ENCODE results near the gene C1QL3. TPM values are rescaled to one million over a fixed set of nuclear protein-coding genes. Genes with fewer than 3 reads are reported as not detected.

C1QL3 gene
- total RNA-seq, 1 donor from 2014 or later, result 1.00 TPM

- Histone ChIP-seq H3K79me2 (ENCODE audit: insufficient read depth, low read length) (no peaks in the 10 kb centered on the region), H3K9ac (ENCODE audit: low read length) (no peak overlapping the region), H3K27me3 (ENCODE audit: insufficient read depth, low read length) (no peaks in the 10 kb centered on the region), H2AFZ (ENCODE audit: low read depth, low read length) (no peak overlapping the region), H3K36me3 (ENCODE audit: insufficient read depth, low read length) (no peaks in the 10 kb centered on the region), H3K4me1 (ENCODE audit: insufficient read depth, low read length) (no peaks in the 10 kb centered on the region), H4K20me1 (ENCODE audit: insufficient read depth, low read length) (no peaks in the 10 kb centered on the region), H3K4me3 (ENCODE audit: insufficient read depth, low read depth, low read length) (no peak overlapping the region), H3K9me3 (ENCODE audit: insufficient read depth, low read depth, low read length) (no peaks in the 10 kb centered on the region), H3K4me2 (ENCODE audit: low read length) (no peak overlapping the region), H3K27ac (ENCODE audit: low read depth, low read length) (no peak overlapping the region)
- FAIRE-seq, result no peak
- TF ChIP-seq CTCF (IDR thresholded peaks at IDR 0.05; ENCODE audit: insufficient read depth, low read depth, low read length) (no peak), EZH2 (IDR thresholded peaks at IDR 0.05; ENCODE audit: insufficient read depth, low read length) (no peak)
- Mint-ChIP-seq H3K27ac (ENCODE audit: unreplicated experiment) (no peak overlapping the region), H3K27me3 (ENCODE audit: low read depth, unreplicated experiment) (peaks cover 16% of the 10 kb centered on the region), H3K4me3 (ENCODE audit: unreplicated experiment) (no peak overlapping the region), H3K36me3 (ENCODE audit: low read depth, unreplicated experiment) (peaks cover 2% of the 10 kb centered on the region), H3K9me3 (ENCODE audit: unreplicated experiment) (peaks cover 2% of the 10 kb centered on the region), H3K4me1 (ENCODE audit: low read depth, unreplicated experiment) (no peaks in the 10 kb centered on the region)
- DNase-seq (ENCODE audit: low read depth), result no peak
Observed at GRCh38 chr10:16544591-16544990, 22.9 kb upstream of the C1QL3 start.

- peaks cover 14% of the 10 kb centered on the region for H3K27me3 Mint-ChIP-seq (ENCODE audit: low read depth, unreplicated experiment)
- H3K27ac Mint-ChIP-seq (ENCODE audit: unreplicated experiment), result no peak overlapping the region
- H4K20me1 ChIP-seq (ENCODE audit: insufficient read depth, low read length), result no peaks in the 10 kb centered on the region
- no peak overlapping the region for H3K27ac ChIP-seq (ENCODE audit: low read depth, low read length)
- no peaks in the 10 kb centered on the region for H3K4me1 ChIP-seq (ENCODE audit: insufficient read depth, low read length)
- peaks cover 2% of the 10 kb centered on the region for H3K9me3 Mint-ChIP-seq (ENCODE audit: unreplicated experiment)
- DNase-seq (ENCODE audit: low read depth) (no peak), FAIRE-seq (no peak)
- no peak overlapping the region for H3K4me2 ChIP-seq (ENCODE audit: low read length)
- H3K27me3 ChIP-seq (ENCODE audit: insufficient read depth, low read length), result no peaks in the 10 kb centered on the region
- no peaks in the 10 kb centered on the region for H3K79me2 ChIP-seq (ENCODE audit: insufficient read depth, low read length)
- no peak overlapping the region for H3K4me3 ChIP-seq (ENCODE audit: insufficient read depth, low read depth, low read length)
- no peak overlapping the region for H2AFZ ChIP-seq (ENCODE audit: low read depth, low read length)
- H3K4me3 Mint-ChIP-seq (ENCODE audit: unreplicated experiment), result no peak overlapping the region
- no peaks in the 10 kb centered on the region for H3K36me3 ChIP-seq (ENCODE audit: insufficient read depth, low read length)
- H3K9me3 ChIP-seq (ENCODE audit: insufficient read depth, low read depth, low read length), result no peaks in the 10 kb centered on the region
- no peak overlapping the region for H3K9ac ChIP-seq (ENCODE audit: low read length)
- peaks cover 2% of the 10 kb centered on the region for H3K36me3 Mint-ChIP-seq (ENCODE audit: low read depth, unreplicated experiment)
- no peaks in the 10 kb centered on the region for H3K4me1 Mint-ChIP-seq (ENCODE audit: low read depth, unreplicated experiment)
- TF ChIP-seq CTCF (IDR thresholded peaks at IDR 0.05; ENCODE audit: insufficient read depth, low read depth, low read length), result no peak
Observed at GRCh38 chr10:16544099-16544498, 22.4 kb upstream of the C1QL3 start.

GRCh38 chr10:16536155-16536554 lies 14.5 kb upstream of the C1QL3 start:
- H3K4me3 ChIP-seq (ENCODE audit: insufficient read depth, low read depth, low read length), result no peak overlapping the region
- Mint-ChIP-seq H3K27me3 (ENCODE audit: low read depth, unreplicated experiment) (peaks cover 10% of the 10 kb centered on the region), H3K36me3 (ENCODE audit: low read depth, unreplicated experiment) (peaks cover 2% of the 10 kb centered on the region), H3K27ac (ENCODE audit: unreplicated experiment) (no peak overlapping the region), H3K4me1 (ENCODE audit: low read depth, unreplicated experiment) (no peaks in the 10 kb centered on the region), H3K9me3 (ENCODE audit: unreplicated experiment) (peaks cover 2% of the 10 kb centered on the region), H3K4me3 (ENCODE audit: unreplicated experiment) (no peak overlapping the region)
- H3K36me3 ChIP-seq (ENCODE audit: insufficient read depth, low read length), result no peaks in the 10 kb centered on the region
- no peak overlapping the region for H3K9ac ChIP-seq (ENCODE audit: low read length)
- no peak overlapping the region for H2AFZ ChIP-seq (ENCODE audit: low read depth, low read length)
- H3K27me3 ChIP-seq (ENCODE audit: insufficient read depth, low read length), result no peaks in the 10 kb centered on the region
- no peaks in the 10 kb centered on the region for H4K20me1 ChIP-seq (ENCODE audit: insufficient read depth, low read length)
- DNase-seq (ENCODE audit: low read depth) (no peak), FAIRE-seq (no peak)
- H3K4me1 ChIP-seq (ENCODE audit: insufficient read depth, low read length), result no peaks in the 10 kb centered on the region
- H3K4me2 ChIP-seq (ENCODE audit: low read length), result no peak overlapping the region
- H3K9me3 ChIP-seq (ENCODE audit: insufficient read depth, low read depth, low read length), result no peaks in the 10 kb centered on the region
- no peak overlapping the region for H3K27ac ChIP-seq (ENCODE audit: low read depth, low read length)
- no peak for TF ChIP-seq CTCF (IDR thresholded peaks at IDR 0.05; ENCODE audit: insufficient read depth, low read depth, low read length)
- TF ChIP-seq EZH2 (IDR thresholded peaks at IDR 0.05; ENCODE audit: insufficient read depth, low read length), result no peak
- H3K79me2 ChIP-seq (ENCODE audit: insufficient read depth, low read length), result no peaks in the 10 kb centered on the region
